Mononuclear cell (primary cell): ENCODE results near the gene MCL1. TPM values are rescaled to one million over a fixed set of nuclear protein-coding genes. Genes with fewer than 3 reads are reported as not detected.

Experiments
- H3K27me3 ChIP-seq: 2 replicates; pipeline ENCODE4 v1.6.0; 2011; ENCODE audit warnings: low read length, control low read depth; ENCODE audit not compliant: insufficient read depth
- H3K4me1 ChIP-seq: 2 replicates; pipeline ENCODE4 v1.5.1; 2011; ENCODE audit warnings: mild to moderate bottlenecking, low read length, control low read depth; ENCODE audit not compliant: insufficient read depth
- H3K4me3 ChIP-seq: 2 replicates; pipeline ENCODE4 v1.5.1; 2011; ENCODE audit warnings: mild to moderate bottlenecking, low read length, moderate library complexity
- H3K9me3 ChIP-seq: 2 replicates; pipeline ENCODE4 v1.5.1; 2011; ENCODE audit warnings: low read depth, mild to moderate bottlenecking, control low read depth, low read length
- total RNA-seq: library from RNA; depleted of rRNA; stranded (reverse); fragments of >200 nt; gene quantifications from one replicate; pipeline ENCODE4 v1.2.3, GENCODE V29; 2012

Gene MCL1
- total RNA-seq, 1 donor: 1,412 TPM

DNA sequence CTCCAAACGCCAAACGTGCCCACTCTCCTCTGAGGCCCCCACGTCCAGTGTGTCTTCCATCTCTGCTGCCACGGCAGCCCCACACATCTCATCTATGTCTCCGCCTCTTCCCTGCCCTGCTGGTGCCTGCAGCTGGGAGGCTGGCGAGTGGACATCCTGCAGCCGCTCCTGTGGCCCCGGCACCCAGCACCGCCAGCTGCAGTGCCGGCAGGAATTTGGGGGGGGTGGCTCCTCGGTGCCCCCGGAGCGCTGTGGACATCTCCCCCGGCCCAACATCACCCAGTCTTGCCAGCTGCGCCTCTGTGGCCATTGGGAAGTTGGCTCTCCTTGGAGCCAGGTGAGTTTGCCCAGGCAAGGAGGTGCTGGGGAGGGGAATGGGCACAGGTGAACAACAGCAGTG lies 21.6 kb downstream of the MCL1 start:
- Histone ChIP-seq H3K4me3 (no peak overlapping the region), H3K27me3 (no peaks in the 10 kb centered on the region), H3K4me1 (peaks cover 52% of the 10 kb centered on the region), H3K9me3 (no peaks in the 10 kb centered on the region)

DNA sequence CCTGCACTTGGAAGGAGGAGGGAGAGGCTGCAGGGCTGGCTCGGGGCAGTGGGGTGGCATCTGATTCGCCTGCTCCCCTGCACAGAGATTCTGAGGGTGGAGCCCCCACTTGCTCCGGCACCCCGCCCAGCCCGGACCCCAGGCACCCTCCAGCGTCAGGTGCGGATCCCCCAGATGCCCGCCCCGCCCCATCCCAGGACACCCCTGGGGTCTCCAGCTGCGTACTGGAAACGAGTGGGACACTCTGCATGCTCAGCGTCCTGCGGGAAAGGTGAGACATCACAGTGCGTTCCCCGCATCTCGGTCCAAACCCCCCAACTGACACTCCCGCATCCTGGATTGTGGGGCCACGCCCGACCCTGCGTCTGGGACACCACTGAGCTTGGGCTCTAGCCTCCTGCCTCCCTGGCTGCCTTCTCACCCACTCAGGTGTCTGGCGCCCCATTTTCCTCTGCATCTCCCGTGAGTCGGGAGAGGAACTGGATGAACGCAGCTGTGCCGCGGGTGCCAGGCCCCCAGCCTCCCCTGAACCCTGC lies 22.3 kb downstream of the MCL1 start:
- Histone ChIP-seq H3K27me3 (no peaks in the 10 kb centered on the region), H3K4me1 (peaks cover 52% of the 10 kb centered on the region), H3K9me3 (no peaks in the 10 kb centered on the region), H3K4me3 (no peak overlapping the region)

DNA sequence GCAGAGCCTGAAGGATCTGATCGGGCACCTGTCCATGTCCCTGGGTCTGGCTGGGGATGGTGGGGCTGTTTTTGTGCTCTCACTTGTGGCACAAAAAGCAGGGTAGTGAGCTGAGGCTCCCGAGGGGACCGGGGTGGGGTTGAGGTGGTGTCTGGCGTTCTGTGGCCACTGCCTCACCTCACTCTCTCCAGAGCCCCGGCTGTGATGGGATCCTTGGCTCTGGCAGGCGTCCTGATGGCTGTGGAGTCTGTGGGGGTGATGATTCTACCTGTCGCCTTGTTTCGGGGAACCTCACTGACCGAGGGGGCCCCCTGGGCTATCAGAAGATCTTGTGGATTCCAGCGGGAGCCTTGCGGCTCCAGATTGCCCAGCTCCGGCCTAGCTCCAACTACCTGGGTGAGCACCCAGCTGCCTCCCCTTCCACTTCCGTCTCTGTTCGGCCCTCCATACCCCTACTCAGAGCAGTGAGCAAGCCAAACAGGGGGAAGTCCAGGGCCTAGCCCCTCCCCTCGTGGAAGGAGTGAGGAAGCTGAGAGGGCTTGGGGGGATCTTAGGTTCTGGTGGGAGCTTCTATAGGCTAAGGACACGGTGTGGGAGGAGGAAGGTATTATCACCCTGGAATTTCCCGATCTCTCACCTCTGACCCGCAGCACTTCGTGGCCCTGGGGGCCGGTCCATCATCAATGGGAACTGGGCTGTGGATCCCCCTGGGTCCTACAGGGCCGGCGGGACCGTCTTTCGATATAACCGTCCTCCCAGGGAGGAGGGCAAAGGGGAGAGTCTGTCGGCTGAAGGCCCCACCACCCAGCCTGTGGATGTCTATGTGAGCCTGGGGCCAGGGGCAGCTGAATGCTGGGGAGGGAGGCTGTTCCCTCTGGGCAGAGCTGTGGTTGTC lies 23.2 kb downstream of the MCL1 start:
- Histone ChIP-seq H3K4me3 (no peak overlapping the region), H3K4me1 (peaks cover 57% of the 10 kb centered on the region), H3K9me3 (no peaks in the 10 kb centered on the region)

DNA sequence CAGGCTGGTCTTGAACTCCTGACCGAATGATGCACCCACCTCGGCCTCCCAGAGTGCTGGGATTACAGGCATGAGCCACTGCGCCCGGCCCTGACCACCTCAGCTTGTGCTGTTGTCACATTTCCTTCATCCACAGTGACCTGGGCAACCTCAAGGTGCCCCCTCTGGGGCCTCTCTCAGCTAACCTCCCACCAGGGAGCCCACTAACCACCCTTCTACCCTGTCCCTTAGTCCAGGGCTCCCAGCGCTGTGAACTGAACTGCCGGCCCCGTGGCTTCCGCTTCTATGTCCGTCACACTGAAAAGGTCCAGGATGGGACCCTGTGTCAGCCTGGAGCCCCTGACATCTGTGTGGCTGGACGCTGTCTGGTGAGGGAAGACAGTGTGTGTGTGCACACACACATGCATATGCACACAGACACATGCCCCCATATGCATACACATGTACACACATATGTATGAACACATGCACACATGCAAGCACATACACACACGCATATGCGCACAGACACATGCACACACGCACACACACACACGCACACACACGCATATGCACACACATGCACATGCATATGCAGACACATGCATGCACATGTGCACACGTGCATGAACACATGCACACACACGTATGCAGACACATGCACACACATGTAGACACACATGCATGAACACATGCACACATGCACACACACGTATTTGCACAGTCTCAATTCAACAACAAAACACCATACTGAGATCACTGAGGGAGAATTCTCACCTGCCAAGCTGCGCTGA lies 24.0 kb downstream of the MCL1 start:
- no peaks in the 10 kb centered on the region for H3K9me3 ChIP-seq
- no peaks in the 10 kb centered on the region for H3K27me3 ChIP-seq
- no peak overlapping the region for H3K4me3 ChIP-seq
- H3K4me1 ChIP-seq: peaks cover 60% of the 10 kb centered on the region

More for the DNA sequence above, 23.2 kb downstream of the MCL1 start:
- H3K27me3 ChIP-seq: no peaks in the 10 kb centered on the region

DNA sequence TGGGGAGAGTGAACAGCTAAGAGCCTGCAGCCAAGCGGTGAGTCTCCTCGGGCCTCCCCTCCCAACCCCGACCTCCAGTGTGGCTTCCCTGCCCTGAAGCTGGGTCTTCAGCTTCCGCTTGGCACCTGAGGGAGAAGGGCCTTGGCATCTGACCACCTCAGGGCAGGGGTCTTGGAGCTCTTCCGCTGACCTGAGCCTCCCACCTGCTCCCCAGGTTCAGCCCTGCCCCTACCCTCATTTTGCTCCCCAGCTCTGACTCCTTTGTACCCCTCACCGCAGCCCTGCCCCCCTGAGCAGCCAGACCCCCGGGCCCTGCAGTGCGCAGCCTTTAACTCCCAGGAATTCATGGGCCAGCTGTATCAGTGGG lies 25.3 kb downstream of the MCL1 start:
- Histone ChIP-seq H3K27me3 (no peaks in the 10 kb centered on the region), H3K4me3 (no peak overlapping the region), H3K9me3 (no peaks in the 10 kb centered on the region), H3K4me1 (peaks cover 56% of the 10 kb centered on the region)

DNA sequence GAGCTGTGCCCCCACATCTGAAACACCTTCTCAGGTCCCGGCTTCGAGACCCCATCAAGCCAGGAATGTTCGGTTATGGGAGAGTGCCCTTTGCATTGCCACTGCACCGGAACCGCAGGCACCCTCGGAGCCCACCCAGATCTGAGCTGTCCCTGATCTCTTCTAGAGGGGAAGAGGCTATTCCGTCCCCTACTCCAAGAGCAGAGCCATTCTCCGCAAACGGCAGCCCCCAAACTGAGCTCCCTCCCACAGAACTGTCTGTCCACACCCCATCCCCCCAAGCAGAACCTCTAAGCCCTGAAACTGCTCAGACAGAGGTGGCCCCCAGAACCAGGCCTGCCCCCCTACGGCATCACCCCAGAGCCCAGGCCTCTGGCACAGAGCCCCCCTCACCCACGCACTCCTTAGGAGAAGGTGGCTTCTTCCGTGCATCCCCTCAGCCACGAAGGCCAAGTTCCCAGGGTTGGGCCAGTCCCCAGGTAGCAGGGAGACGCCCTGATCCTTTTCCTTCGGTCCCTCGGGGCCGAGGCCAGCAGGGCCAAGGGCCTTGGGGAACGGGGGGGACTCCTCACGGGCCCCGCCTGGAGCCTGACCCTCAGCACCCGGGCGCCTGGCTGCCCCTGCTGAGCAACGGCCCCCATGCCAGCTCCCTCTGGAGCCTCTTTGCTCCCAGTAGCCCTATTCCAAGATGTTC lies 25.9 kb downstream of the MCL1 start:
- no peaks in the 10 kb centered on the region for H3K27me3 ChIP-seq
- peaks cover 54% of the 10 kb centered on the region for H3K4me1 ChIP-seq
- H3K9me3 ChIP-seq: no peaks in the 10 kb centered on the region
- no peak overlapping the region for H3K4me3 ChIP-seq

DNA sequence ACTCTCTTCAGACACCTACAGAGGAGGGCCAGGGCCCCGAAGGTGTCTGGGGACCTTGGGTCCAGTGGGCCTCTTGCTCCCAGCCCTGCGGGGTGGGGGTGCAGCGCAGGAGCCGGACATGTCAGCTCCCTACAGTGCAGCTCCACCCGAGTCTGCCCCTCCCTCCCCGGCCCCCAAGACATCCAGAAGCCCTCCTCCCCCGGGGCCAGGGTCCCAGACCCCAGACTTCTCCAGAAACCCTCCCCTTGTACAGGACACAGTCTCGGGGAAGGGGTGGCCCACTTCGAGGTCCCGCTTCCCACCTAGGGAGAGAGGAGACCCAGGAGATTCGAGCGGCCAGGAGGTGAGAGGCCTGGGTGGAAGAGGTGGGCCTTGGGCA lies 26.5 kb downstream of the MCL1 start:
- H3K4me3 ChIP-seq: no peak overlapping the region
- H3K4me1 ChIP-seq: peaks cover 56% of the 10 kb centered on the region

DNA sequence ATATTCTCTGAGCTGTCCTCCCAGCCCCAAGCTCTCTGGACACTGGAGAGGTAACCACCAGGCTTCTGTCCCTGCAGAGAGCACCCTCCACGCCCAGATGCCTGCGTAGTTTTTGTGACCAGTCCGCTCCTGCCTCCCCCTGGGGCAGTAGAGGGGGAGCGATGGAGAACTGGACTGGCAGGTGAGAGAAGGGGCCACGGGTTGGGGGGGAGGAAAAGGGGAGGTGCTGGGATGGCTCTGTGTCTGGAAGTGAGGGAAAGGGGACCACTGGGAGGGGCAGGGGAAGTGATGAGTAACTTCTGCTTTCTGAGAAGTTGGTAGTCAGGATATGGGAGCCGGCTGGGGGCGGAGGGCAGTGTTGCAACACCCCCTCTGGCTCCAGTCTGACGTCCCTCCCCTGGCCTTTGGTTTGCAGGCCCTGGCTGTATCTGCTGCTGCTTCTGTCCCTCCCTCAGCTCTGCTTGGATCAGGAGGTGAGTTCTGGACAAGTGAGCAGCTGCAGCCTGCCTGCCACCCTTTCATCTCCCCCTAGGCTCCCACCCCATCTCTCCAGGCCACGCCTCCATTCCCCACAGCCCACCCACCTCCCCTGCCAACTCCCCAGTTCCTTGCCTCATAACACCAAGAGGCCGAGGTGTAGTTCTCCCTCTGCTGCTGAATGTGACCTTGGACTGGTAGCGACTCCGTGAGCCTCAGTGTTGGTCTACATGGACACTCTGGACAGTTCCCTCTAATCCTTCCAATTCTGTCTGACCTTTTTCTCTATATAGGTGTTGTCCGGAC lies 27.1 kb downstream of the MCL1 start:
- no peak overlapping the region for H3K4me3 ChIP-seq
- H3K9me3 ChIP-seq: no peaks in the 10 kb centered on the region
- peaks cover 56% of the 10 kb centered on the region for H3K4me1 ChIP-seq
- H3K27me3 ChIP-seq: no peaks in the 10 kb centered on the region

More for the DNA sequence above, 26.5 kb downstream of the MCL1 start:
- Histone ChIP-seq H3K27me3 (no peaks in the 10 kb centered on the region), H3K9me3 (no peaks in the 10 kb centered on the region)

DNA sequence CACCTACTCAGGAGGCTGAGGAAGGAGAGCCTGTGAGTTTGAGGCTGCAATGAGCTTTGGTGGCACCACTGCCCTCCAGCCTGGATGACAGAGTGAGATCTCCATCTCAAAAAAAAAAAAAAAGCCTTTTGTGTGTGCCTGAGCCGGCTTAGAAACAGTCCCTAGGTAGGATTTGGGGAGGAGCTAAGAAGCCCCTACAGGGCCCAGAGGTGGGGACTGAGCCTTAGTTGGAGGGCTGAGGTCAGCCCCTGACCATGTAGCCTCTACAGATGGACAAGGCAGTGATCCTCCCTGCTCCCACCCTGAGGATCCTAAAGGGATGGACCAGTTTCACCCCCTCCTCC lies 27.7 kb downstream of the MCL1 start:
- Histone ChIP-seq H3K27me3 (no peaks in the 10 kb centered on the region), H3K9me3 (no peaks in the 10 kb centered on the region), H3K4me1 (peaks cover 56% of the 10 kb centered on the region), H3K4me3 (no peak overlapping the region)

DNA sequence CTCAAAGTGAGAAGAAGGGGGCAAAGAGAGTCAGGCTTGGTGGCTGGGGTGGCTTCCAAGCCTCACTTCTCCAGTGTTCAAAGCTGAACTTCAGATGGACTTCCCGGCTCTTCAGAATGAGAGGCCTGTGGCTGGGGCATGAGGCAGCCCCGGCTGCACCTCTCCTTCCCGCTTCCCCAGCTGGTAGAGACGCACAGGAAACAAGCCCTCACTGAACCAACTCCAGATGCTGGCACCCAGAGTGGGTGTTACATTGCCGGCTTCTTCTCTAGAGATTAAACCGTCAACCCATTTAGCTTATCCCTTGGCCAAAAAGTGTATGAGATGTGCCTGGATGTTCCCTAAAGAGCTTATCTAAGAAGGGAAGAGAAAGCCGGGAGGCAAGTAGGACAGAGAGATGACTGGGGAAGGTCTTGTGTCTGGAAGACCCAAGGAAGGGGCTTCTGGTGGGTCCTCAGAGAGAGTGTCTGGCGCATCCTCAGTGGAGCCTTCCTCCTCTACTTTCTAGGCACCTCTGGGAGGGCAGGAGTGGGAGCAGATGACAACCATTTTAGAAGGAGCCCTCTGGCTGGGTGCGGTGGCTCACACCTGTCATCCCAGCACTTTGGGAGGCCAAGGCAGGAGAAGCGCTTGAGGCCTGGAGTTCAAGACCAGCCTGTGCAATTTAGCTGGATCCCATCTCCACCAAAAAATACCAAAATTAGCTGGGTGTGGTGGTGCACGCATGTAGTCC lies 28.2 kb downstream of the MCL1 start:
- no peaks in the 10 kb centered on the region for H3K9me3 ChIP-seq
- H3K4me1 ChIP-seq: peaks cover 56% of the 10 kb centered on the region
- no peaks in the 10 kb centered on the region for H3K27me3 ChIP-seq
- no peak overlapping the region for H3K4me3 ChIP-seq

DNA sequence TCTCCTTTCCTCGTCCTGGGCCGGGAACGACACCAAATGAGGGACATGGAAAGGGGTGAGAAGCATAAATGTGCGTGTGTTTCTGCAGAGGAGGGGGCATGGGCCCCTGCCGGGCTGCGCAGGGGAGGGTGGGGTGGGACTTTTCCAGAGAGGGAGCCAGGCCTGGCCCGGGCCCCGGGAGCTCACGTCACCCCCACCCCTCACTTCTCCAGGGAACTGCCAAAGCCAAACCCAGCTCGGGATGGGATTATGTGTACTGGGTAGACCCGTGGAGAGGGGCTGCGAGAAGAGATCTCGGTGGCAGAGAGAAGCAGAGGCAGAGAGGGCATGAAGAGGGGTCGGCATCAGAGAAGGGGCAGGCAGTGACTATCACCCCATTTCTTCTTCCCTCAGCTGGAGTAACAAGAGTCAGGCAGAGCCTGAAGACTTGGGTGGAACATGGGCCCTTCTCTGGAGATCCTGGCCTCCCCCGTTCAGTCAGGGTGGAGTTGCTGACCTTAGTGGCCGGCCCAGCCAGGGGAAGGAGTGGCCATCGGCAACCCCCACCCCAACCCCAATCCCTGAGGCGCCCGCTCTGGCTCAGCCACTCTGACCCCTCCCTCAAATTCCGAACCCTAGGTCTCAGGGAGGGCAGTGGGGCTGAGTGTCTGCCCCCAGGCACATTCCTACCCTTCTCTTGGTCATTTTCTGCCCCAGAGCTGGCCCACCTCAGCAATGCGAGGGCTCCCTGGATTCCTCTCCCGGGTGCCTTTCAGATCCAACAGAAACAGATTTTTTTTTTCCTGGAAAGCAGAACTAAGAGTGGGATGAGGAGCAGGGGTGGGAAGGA lies 29.0 kb downstream of the MCL1 start:
- no peaks in the 10 kb centered on the region for H3K27me3 ChIP-seq

DNA sequence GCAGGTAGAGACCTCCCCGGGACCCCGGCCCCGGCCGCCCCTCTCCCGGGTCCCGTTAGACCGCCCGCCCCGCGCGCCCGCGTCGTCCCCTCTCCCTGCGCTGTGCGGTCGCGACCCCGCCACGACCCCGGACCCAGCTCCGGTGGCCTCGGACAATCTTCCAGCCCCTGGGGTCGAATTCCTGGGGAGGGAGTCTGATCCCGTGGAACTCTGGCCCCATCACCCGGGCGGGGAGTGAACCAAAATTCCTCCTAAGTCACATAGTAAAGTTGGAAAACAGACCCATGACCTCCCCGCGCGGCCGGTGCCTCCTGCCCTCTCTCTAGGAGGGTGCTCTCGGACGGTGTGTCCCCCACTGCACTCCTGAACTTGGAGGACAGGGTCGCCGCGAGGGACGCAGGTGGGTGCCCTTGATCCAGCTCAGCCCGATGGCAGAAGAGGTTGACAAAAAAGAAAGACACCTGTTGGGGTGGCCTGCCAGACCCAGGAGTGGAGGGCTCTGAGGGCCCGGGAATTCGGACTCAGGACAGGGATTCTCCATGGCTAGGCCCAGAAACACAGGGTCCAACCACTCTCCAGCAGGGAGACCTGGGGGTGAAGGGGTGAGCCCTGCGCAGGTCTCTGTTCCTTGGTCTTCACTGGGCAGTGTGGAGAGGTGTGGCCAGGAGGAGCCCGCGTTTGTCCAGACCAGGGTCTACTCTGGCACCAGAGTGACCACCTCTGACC lies 29.8 kb downstream of the MCL1 start:
- H3K4me1 ChIP-seq: peaks cover 56% of the 10 kb centered on the region
- no peaks in the 10 kb centered on the region for H3K27me3 ChIP-seq
- H3K9me3 ChIP-seq: no peaks in the 10 kb centered on the region
- H3K4me3 ChIP-seq: peak overlapping the region; percentile 37

More for the DNA sequence above, 29.0 kb downstream of the MCL1 start:
- Histone ChIP-seq H3K4me1 (peaks cover 56% of the 10 kb centered on the region), H3K4me3 (peak overlapping the region; percentile 37), H3K9me3 (no peaks in the 10 kb centered on the region)
